NCI-H460 (cell line): ENCODE results near the gene TRIM23. TPM values are rescaled to one million over a fixed set of nuclear protein-coding genes. Genes with fewer than 3 reads are reported as not detected.

Source experiments
- DNase-seq: peaks from one replicate; pipeline ENCODE4 v3.0.0-alpha.2; 2016; ENCODE audit warnings: low read depth; ENCODE audit errors: extremely low read depth
- small RNA-seq, 2 experiments: library from RNA; depleted of rRNA; stranded (forward); fragments of <200 nt; gene quantifications; one replicate each; pipeline ENCODE3, GENCODE V24; 2014
- total RNA-seq: library from RNA; depleted of rRNA; stranded (reverse); fragments of >200 nt; shearing (Covaris generic); gene quantifications from 2 replicates; pipeline ENCODE4 v1.2.3, GENCODE V29; 2014; rRNA removed

Gene TRIM23
- total RNA-seq, 1 experiment from 2014 or later = 13.9 TPM

DNA sequence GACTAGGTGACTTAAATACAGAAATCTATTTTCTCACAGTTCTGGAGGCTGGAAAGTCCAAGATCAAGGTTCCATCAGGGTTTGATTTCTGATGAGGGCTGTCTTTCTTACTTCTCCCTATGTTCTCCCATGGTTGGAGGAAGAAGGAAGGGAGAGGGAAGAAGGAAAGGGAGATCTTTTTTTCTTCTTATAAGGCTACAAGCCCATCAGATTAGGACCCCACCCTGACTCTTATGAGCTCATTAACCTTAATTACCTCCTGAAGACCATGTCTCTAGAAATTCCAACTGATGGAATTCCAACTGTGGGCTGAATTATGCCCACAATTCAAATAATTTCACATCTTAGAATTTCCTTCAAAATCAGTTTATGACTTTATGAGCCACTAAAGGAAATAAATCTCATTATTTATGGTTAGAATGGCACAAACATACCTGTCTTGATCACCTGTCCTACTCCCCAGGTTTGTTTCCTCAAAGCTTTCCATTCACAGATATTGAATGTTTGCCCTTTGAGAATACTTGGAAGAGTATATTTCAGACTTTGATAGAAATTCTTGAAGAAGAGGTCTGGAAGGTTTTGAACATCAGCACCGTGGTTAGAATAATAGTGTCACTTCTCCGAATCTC is 53.4 kb downstream of the TRIM23 start:
- no peak for DNase-seq

DNA sequence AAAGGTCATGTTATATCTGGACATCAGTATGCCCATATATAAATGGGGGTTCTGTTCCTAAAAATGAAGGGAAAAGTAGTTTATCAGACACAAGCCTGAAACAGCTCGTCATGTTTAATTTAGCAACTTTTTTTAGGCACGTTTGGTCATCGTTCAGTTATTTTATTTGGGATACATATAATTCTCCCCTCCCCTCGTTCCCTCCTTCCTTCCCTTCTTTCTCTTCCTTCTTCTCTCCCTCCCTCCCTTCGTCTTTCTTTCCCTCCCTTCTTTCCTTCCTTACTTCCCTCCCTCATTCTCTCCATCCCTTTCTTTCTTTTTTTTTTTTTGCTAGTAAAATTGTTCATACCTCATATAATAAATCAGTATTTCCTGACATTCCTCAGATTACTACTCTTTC is 57.6 kb downstream of the TRIM23 start:
- DNase-seq = no peak

DNA sequence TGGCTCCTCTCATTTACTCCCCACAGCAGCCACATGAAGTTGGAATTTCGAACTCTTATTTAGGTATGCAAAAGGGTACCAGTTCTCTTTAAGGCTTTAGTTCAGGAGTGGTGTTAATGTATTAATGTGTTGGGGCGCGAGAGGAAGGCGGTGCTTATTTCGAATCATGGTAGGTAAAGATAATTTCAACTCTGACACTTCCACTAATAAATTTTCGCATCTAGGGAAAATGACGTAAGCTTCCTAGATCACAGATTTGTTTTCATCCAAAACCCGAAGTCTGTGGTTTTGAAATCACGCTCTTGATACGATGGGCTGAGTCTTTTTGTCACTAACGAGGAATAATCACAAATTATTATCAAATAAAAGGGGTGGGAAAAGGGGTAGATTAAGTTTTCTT is 60.4 kb downstream of the TRIM23 start:
- no peak for DNase-seq

DNA sequence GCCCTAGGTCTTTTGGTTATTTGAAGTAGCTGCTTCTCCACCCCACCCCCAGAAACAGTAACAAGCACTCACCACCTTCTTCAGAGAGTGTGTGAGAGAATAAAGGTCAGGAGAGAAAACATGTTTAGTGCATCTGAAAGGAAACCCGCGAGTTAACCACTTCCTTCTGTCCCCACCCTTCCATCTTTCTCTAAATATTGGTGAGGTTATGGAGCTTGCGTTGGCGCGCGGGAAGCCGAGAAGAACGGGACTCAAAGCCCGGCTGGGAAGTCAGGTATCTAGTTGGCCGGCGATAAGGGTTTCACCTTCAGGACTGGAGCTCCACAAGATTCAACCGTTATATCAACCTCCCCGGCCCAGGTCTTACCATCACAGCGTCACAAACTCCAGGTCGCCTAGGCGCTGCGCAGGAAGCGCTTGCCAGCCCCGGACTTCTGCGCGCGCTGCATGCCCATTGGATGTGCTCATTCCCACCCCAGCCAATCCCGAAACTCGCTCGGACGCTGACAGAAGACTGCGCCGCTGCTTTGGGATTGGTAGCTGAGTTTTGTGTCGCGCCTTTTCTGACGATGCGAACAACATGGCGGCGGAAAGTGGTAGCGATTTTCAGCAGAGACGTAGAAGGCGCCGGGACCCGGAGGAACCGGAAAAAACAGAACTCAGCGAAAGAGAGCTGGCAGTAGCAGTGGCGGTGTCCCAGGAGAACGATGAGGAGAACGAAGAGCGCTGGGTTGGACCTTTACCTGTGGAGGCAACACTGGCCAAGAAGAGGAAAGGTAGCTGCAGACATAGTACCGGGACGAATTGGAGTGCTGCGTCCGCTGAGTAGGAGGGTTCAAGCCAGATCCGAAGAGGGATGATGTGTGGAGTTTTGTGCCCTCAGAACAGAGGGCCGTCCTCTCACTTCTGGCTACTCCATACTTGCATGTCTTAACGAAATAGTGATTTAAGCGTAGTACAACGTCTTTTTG is 61.1 kb downstream of the TRIM23 start, which contains the start of the genes CENPK and PPWD1:
Gene CENPK (minus strand): TSS at position 438 of the 971 bp plus-strand sequence. CDS start 8,261 bp downstream, outside the sequence.
Gene PPWD1 (plus strand): TSS at position 566 of the 971 bp plus-strand sequence. CDS start 15 bp downstream, at position 581.
- DNase-seq = peak; percentile 96

DNA sequence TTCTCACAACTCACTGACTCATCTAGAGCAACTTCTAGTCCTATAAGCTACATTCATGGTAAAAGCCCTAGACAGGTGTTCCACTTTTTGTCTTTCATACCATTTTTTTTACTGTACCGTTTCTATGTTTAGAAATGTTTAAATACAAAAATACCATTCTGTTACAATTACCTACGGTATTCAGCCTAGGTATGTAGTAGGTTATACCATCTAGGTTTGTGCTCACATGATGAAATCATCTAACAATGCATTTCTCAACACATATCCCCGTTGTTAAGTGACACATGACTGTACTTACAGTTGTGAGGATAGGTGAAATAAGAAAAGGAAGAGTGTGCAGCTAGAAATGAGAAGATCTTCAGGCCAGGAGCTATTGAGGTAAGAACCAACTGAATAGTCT is 67.4 kb downstream of the TRIM23 start:
- DNase-seq = no peak

DNA sequence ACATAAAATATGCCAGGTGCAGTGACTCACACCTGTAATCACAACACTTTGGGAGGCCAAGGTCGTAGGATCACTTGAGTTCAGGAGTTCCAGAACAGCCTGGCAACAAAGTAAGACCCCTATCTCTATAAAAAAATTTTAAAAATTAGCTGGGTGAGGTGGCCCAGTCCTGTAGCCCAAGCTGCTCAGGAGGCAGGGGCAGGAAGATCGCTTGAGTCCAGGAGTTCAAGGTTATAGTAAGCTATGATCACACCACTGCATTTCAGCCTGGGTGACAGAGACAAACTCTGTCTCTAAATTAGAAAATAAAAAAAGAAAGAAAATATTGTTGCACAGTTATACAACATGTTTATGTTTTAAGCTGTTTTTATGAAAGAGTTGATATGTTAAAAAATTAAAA is 68.0 kb downstream of the TRIM23 start:
- DNase-seq = no peak

DNA sequence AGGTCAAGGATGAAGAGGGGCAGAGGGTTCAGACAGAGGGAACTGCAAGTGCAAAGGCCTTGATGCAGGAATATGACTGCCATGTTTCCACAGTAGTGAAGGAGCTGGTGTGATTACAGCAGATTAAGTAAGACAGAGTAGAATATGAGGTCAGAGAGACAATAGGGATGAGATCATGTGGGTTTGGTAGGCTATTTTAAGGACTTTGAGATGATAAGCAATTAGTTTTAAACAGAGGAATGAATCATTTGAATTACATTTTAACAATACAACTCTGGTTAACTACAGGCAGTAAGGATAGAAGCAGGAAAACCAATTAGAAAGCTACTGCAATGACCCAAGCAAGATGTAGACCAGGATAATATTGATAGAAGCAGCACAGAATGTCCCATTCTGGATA is 68.8 kb downstream of the TRIM23 start:
- DNase-seq = no peak

DNA sequence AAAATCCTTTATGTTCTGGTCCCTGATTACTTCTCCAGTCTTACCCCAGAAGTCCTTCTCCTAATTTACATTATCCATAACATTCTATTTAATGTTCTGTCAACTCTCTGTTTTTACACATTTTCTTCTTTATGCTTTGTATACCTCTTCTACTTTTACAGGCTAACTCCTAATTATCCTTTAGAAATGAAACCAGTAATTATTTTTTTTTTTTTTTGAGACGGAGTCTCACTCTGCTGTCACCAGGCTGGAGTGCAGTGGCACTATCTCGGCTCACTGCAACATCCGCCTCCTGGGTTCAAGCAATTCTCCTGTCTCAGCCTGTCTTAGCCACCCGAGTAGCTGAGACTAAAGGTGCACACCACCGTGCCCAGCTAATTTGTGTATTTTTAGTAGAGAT is 70.2 kb downstream of the TRIM23 start:
- no peak for DNase-seq

DNA sequence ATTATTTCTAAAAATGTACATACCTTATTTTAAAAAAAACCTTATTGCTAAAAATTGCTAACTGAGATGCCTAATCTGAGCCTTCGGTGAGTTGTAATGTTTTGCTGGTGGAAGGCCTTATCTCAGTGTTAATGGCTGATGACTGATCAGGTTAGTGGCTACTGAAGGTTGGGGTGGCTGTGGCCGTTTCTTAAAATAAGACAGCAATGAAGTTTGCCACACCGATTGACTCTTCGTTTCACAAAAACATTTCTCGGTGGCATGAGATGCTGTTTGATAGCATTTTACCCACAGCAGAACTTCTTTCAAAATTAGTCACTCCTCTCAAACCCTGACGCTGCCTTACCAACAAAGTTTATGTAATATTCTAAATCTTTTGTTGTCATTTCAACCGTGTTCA is 75.9 kb downstream of the TRIM23 start:
- DNase-seq = no peak

DNA sequence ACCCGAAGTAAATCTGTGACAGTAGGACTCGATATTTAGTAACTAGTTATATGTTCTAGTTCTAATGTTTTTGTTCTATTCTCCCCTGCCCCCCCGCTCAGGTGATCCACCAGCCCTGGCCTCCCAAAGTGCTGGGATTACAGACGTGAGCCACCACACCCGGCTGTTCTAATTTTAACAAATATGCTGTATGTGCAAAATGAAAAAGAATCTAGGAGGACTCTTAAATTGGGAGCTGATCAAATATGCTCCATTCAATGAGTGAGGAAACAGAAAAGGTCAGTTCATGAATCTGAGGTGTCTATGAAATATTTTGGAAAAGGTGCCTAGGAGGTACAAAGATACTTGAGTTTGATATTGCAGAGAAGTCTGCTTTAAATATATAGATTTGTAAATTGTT is 78.0 kb downstream of the TRIM23 start:
- no peak for DNase-seq

DNA sequence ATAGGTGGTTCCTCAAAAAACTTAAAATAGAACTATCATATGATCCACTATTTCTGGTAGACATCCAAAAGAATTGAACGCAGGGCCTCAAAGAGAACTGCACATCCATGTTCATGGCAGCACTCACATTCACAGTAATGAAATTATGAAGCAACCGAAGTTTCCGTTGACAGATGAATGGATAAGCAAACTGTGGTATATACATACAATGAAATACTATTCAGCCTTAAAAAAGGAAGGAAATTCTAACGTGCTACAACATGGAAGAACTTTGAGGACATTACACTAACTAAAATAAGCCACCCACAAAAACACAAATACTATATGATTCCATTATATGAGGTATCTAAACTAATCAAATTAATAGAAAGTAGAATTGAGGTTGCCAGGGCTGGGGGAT is 79.7 kb downstream of the TRIM23 start:
- DNase-seq = no peak

DNA sequence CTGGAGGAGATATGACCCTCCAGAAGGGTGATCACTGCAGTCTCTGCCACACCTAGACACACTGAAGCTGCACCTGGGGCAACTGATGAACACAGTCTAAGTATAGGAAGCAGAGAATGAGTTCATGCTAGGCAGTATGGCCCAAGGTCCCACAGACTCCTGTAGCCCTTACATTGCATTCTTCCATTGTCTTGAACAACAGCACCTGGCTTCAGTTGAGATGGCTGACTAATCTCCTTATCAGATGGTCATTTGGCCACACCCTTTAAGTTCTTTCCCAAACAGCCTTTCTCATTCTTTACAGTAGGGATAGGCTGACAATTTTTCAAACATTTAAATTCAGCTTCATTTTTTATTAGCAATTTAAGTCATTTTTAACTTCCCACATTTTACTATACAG is 84.3 kb downstream of the TRIM23 start:
- DNase-seq = no peak

Small RNA genes lying within 50 kb of the gene (small RNA-seq; reads per million reads assigned to genes)
- gene RNU6-540P = 0 reads per million in 2 experiments

Other genes starting within 250 kb of the TRIM23 start
- 14.3 and 15.0 TPM in 2 replicates for gene ADAMTS6, start 142.4 kb downstream of the TRIM23 start, total RNA-seq
- 40.0 and 44.0 TPM in 2 replicates for gene CENPK, start 61.2 kb downstream of the TRIM23 start, total RNA-seq
- gene PPWD1, start 61.0 kb downstream of the TRIM23 start, total RNA-seq = 27.6 and 48.5 TPM in 2 replicates
- 7.5 and 10.2 TPM in 2 replicates for gene SHLD3, start 694 bp upstream of the TRIM23 start, total RNA-seq
- gene TRAPPC13, start 694 bp upstream of the TRIM23 start, total RNA-seq = 32.8 and 44.0 TPM in 2 replicates
- gene SGTB, start 97.8 kb upstream of the TRIM23 start, total RNA-seq = 26.0 and 30.3 TPM in 2 replicates
- gene NLN, start 97.9 kb upstream of the TRIM23 start, total RNA-seq = 85.8 and 89.5 TPM in 2 replicates